Epithelial cell of esophagus (primary cell): ENCODE results near the gene TPRG1.

Experiments
- DNase-seq: peaks from one replicate; pipeline ENCODE4 v3.0.0; 2010; ENCODE audit warnings: low read depth
- H3K4me3 ChIP-seq: 2 replicates; pipeline ENCODE4 v1.5.1; 2011; ENCODE audit warnings: mild to moderate bottlenecking, low read length, control low read depth
- CTCF ChIP-seq: IDR thresholded peaks from 2 replicates; pipeline ENCODE4 v1.5.1; 2011; ENCODE audit warnings: low read depth, mild to moderate bottlenecking, low read length, control low read depth, inconsistent platforms; ENCODE audit not compliant: insufficient read depth; ENCODE audit errors: missing control alignments

Gene TPRG1

GRCh38 chr3:189202106-189202505 lies 30.3 kb downstream of the TPRG1 start:
- H3K4me3 ChIP-seq: no peak overlapping the region
- no peak for DNase-seq
- no peak for TF ChIP-seq CTCF

- no peak for TF ChIP-seq CTCF
Measured at GRCh38 chr3:189202583-189202982, 30.8 kb downstream of the TPRG1 start.

GRCh38 chr3:189204167-189204866 lies 32.5 kb downstream of the TPRG1 start:
- H3K4me3 ChIP-seq: no peak overlapping the region
- DNase-seq: no peak
- no peak for TF ChIP-seq CTCF

More at GRCh38 chr3:189202583-189202982, 30.8 kb downstream of the TPRG1 start:
- DNase-seq: no peak
- no peak overlapping the region for H3K4me3 ChIP-seq

- no peak overlapping the region for H3K4me3 ChIP-seq
- TF ChIP-seq CTCF: no peak
- DNase-seq: no peak
Measured at GRCh38 chr3:189204937-189205336, 33.2 kb downstream of the TPRG1 start.

GRCh38 chr3:189210251-189210770 lies 38.5 kb downstream of the TPRG1 start:
- no peak overlapping the region for H3K4me3 ChIP-seq
- no peak for DNase-seq
- TF ChIP-seq CTCF: no peak

GRCh38 chr3:189212681-189213080 lies 40.9 kb downstream of the TPRG1 start:
- no peak for TF ChIP-seq CTCF
- H3K4me3 ChIP-seq: no peak overlapping the region
- DNase-seq: no peak

GRCh38 chr3:189214651-189215050 lies 42.9 kb downstream of the TPRG1 start:
- no peak overlapping the region for H3K4me3 ChIP-seq
- DNase-seq: no peak
- no peak for TF ChIP-seq CTCF
